HG02571 (cell line): ENCODE results near the gene DCC.

Source experiments
- ATAC-seq: cut with Tn5 transposase; IDR thresholded peaks from one replicate; pipeline ENCODE4 v1.9.1; 2021; ENCODE audit warnings: mild to moderate bottlenecking, moderate library complexity; ENCODE audit not compliant: unreplicated experiment

The DCC gene

DNA sequence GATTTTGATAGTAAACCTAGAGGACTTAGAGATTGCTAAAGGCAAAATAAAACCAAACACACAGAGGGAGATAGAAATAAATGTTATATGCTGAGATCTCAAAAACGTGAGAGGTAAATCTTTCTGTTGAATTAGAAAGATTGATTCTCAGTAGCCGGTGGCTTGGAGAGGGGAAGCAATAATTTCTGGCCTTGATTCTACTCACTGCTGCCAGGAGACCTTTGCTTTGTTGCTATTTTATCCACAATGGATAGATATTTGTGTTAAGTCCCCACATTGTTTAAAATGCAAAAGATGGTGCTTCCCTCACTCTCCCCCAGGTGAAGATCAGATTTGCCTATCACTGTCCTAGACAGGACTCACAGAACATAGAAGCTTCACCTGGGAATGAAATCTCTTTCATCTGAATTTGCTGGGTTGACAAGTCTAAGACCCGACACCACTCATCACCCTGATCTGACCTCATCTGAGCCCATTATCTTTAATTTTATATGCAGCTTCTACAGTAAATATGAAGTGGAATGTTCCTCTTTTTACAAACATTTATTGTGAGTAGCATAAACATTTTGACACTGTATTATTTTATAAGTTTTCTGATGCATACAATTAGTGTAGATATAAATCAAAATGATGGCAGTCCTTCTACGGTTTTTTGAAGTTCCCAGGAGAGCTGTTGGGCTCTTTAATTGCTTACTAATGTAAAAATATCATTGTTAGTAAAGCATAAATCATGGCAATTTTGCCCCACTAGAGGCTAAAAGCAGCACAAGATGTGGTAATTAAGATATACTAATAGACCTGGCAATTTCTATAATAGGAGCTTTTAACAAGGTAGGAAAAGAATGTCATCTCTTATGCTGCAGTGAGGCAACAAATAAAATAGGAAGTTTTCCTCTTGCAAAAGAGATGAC lies 149.7 kb downstream of the DCC start:
- ATAC-seq = no peak

DNA sequence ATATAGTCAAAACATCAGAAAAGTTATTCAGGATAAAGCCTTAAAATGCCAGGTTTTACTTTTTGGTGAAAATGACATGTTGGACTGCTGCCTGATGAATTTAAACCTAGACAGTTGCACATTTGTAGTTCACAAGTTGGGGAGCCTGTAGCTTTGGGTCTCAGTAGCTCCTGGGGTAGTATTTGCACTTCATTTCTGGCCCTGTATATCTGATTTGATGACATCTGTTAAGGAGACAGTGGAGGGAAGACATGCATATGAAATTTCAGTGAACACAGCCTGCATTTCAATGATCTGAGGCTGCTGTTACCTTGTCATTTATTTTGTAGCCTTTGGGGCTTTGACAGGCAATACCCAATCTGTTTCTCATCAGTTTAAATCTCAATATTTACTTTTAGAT lies 156.4 kb downstream of the DCC start:
- ATAC-seq = no peak

DNA sequence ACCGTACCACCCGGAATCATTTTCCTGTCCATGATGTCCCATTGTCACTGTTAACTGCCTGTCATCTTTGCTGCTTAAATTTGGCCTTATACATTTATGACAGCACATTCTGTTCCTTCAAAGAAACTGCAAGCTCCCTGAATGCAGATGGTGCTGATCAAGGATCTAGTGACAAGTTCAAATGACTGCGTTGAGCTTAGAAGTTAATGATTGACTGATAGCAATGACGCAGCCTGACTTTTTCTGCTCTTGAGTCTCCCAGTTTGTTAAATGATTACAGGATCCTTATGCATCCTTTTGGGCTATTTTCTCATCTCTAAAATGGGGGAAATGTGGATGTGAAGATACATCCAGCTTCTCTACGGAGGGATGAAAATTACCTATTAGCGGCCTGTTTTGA lies 159.0 kb downstream of the DCC start:
- ATAC-seq = no peak

DNA sequence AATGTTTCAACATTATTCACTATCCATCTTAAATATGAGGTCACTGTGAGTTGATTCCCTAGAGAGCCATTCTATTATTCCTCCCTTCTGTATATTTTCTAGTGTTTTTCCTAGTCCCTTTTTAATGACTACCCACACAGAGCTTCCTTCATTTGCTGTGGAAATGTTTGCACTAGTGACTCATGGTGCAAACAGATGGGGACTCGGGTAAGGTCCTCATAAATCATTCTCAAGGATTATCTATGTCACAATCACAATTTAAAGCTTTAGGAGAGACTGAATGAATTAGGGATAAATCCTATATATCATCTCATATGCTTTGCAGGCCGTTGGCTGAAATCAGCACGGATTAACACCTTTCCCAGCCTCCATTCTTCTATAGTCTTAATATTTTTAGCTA lies 159.6 kb downstream of the DCC start:
- ATAC-seq = no peak

DNA sequence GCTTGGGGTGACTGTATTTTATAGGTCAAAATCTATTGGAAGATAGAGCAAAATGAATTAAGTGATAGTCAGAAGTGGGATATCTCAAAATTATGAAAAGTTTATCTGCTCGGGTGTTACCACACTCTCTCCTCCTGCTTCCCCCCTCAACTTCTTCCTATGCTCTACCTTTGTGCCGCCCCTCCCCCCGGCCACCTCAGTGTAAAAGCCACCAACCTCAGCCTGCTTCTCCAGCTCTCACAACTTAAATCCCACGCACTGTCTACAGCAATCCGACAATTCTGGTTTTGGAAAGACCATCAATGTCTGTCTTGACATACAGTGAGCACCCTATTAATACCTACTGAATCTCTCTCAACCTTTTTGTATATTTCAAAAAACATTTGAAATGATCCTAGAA lies 164.6 kb downstream of the DCC start:
- ATAC-seq = no peak

DNA sequence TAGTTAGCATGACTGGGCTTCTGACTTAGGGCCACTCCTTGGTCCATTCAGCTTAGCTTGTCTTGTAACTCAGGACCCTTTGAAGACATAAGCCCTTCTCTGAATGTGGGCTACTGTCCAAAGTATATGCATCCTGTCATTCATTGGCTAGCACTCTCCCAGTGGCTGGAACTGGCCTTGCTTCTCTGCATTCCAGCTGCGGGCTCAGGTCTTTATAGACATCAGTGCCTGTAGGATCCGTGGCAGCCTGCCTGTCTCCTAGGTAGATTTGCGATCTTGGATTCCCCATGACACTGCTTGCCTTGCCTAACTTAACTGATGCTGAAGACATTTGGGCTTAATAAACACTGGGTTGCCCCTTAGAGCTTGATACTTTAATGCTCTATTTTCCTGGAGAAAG lies 170.1 kb downstream of the DCC start:
- ATAC-seq = no peak

DNA sequence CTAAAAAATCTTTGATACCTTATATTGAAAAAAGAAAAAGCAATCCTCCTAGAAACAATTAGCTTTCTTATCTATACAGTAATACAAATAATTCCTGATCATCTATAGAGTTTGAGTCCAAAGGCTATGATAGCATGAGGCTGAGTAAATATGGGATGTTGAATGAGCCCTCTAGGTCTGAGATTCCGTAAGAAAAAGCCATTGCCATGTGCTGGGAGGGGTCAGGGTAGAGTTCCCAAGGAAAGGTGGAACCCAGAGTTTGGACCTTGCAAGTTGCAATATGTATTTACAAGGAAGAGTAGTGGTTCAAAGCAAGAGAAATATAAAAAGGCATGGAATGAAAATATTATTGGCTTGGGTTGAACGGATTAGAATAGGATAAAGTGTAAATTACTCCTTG lies 178.1 kb downstream of the DCC start:
- ATAC-seq = no peak

DNA sequence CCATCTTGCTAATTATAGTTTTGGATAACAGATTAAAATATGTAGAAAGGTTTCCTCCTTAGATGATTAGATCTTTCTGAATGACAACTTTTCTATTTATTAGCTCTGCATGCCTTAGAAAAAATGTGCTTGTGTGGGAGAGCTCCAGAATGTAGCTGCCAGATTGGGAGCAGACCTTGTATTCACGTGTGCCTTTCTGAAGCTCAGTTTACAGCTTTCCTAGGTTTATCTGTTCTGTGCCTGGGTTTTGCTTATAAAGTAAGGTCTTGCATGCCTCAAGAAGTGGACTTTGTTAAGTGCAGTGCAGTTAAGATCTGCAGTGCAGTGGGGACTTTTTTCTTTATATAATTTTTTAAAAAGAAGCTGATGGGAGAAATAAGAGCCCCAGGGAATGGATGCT lies 179.0 kb downstream of the DCC start:
- ATAC-seq = no peak

DNA sequence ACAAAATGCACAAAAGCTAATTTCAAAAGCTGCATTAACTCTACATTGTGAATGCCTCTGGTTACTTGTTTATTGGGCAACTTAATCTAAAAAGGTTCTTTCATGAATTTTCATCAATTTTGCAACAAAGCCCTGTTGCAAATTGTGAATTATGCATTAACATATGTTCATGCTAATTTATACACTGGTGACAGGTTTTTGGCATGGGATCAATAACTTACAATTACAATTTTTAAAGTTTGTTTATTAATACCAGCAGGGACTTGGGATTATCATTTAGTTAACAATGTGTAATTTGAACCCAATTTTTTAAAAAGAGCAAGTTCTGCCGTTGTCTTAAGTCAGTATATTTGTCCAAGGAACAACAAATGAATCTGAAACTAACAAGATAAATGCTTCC lies 183.6 kb downstream of the DCC start:
- no peak for ATAC-seq

DNA sequence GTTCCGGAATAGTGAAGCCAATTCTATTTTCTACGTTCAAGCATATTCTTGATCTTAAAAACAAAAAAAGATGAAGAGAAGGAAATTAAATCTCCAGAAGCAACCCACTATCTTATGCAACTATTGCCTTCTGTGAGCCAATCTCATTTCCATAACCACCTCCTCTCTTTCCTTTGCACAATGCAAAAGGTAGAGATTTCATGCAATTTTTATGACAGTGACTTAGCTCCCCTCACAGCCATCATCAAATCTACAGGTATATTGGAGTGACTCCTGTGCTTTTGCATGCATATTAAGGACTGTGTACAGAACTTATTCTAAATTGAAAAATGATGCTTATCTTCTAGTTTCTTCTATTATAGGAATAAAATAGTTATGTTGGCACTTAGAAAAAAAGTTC lies 191.8 kb downstream of the DCC start:
- no peak for ATAC-seq

DNA sequence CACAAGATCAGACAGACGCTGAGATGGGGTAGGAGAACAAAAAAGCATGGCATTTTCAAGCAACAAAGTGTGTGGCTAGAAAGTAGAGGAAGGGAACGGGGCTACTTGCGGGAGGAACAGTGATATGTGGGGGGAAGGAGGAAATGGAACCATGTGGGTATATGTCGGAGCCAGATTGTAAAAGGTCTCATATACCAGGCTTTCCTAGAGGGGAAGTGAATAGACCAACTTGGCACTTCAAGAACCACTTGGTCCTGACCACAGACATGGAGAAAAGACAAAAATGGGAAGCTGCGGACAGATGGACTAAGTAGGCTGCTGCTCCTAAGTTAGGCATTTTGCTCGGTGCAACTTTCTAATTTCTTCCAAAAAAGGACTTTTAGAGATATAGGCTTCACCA lies 196.0 kb downstream of the DCC start:
- no peak for ATAC-seq

DNA sequence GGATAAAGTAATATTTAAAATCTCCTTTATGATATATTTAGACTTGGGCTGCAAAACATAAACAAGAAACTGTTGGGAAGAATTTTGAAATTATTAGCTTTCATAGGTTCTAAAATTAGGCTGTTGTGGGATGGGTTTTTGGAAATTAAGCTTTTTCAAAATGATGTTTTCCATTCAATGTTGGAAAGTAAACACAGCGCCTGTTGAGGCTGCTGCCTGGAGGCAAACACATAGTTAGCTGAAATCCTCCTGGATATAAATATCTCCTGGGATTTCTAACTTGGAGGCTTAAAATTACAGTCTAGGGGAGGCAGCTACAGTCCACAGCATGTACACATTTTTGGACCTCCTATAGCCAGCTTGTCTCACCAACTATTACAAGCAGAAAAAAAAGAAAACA lies 197.3 kb downstream of the DCC start:
- ATAC-seq = no peak

DNA sequence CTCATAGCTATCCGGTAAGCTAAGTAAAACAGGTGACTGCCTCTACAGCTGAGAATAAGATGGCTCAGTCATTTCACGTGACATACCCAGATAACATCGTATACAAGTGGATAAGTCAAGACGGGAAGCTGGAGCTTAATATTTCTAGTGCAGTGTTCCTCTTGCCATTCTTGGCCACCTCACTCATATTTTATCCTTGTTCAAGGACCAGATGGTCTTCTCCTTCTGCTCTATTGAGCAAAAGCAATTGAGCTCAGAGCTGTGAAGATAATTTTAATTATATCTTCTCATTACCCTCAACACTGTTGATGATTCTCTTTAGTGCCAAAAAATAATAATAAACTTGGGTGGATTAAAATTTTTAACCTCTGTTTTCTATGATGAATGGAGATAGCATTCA lies 201.1 kb downstream of the DCC start:
- ATAC-seq = no peak

DNA sequence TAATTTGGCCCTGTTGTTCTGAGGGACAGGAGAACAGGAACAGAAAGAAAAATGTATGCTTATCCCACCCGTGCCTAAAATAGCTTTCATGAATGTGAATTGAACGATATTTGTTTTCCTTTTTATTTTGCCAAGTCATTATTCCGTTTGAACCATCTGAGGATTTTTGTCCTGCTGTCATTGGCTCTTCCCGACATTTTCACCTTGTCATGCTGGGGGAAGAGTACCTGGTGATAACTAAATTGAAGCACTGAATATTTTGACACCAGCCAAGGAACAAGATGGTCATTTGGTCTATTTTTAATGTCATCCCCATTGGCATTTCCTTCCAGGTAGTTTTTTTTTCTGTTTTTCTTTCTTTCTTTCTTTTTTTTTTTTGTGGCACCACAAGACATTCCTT lies 204.1 kb downstream of the DCC start:
- no peak for ATAC-seq

DNA sequence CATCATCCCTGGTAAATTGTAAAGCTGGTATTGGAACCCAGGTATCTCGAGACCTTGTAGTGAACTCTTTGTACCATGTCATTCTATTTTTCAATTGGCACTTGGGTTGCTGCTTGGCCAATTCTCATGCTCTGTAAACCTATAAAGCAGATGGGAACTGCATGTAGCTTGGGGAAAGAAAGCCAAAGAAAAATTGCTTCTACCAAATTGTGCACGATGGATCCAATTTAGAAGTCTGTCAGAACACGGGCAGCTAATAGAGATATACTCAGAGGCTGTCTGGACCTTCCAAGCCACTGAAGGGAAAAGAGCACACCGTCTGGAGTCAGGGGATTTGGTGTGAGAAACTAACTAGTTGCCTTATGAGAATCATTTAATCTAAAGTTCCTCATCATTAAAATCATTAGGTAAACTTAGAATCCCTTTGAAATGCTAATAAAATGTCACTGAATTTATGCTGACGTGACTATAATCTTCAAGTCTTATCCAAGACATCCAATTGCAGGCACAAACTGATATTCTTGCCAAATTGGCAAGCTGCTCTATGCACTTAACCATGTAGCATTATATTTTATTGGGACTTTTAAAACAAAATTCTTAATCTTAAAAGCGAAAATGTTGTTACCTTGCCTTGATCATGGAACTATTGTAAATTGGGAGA lies 206.8 kb downstream of the DCC start:
- ATAC-seq = no peak

DNA sequence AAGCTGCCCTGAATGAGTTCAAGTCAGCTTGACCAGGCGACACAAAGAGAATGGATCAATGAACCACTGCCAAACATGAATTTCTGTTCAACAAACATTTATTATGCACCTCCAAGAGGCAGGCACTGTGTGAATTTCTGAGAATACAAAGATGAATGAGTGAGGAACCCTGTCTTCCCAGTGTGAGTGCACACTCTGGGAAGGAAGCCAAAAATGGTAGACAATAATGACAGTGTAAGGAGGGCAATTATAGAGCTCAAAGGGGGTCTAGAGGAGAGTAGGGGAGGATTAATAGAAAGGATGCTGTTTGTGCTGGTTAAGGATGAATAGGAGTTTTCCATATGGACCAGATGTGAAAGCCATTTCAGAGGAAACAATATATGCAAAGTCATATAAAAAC lies 213.4 kb downstream of the DCC start:
- ATAC-seq = no peak

DNA sequence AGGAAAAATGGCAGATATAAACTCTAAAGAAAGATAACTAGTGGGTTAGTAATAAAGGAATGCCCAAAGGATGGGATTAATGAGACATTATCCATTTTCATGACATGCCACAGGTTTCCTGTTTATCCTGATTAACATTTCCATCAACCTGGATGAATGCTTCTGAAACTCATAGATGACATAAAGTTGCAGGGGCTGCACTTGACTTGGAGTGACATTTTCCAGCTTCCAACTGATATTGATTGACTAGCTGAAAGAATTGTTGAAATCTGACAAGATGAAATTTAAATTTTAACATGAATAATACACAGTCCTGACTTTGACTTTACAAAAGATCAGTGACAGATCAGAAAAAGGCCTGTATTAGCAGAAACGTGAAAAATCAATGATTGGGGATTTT lies 214.2 kb downstream of the DCC start:
- ATAC-seq = no peak

DNA sequence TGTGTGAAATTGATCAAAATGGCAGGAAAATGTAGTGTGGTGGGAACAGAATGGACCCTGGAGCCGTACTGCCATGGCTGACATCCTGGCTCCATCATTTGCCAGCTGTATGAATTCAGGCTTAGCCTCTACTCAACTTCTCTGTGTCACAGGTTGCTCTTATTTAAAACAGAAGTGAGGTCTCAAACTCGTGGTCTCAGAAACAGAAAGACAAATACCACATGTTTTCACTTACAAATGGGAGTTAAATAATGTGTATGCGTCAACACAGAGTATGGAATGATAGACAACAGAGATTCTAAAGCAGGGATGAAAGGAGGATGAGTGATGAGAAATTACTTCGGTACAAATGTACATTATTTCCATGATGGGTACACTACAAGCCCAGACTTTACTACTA lies 227.4 kb downstream of the DCC start:
- ATAC-seq = no peak

DNA sequence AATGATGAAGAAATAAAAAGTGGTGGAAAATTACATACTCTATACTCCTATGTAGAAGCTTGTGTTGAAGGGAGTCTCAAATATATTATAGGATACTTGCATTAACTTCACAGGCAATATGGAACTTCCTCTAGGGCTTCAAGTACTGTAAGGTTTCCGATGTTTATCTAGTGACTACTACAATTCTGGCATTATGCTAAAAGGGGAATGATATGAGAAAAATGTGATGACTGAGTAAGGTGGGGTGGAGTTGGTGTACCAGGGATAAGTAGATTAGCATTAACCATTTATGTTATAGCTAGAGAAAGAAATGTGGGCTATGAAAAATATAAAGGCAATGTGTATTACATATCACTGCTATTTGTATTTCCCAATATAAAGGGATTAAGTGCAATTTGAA lies 229.5 kb downstream of the DCC start:
- no peak for ATAC-seq

DNA sequence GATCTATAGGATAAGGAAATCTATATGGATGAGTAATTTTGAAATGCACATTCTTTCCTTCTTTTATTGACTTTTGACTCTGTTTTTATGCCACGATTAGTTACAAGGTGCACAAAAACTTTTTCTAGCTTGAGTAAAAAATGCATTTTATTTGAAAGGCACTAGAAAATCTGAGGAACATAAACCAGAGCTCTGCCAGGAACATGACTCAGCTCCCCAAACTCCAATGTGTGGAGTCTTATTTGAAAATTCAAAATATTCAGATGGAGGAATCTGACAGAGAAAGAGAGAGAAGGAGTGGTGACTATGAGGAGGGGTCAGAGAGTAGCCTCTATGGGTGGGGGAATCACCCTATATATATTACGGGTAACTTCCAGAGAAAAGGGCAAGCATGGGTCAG lies 231.0 kb downstream of the DCC start:
- ATAC-seq = no peak

DNA sequence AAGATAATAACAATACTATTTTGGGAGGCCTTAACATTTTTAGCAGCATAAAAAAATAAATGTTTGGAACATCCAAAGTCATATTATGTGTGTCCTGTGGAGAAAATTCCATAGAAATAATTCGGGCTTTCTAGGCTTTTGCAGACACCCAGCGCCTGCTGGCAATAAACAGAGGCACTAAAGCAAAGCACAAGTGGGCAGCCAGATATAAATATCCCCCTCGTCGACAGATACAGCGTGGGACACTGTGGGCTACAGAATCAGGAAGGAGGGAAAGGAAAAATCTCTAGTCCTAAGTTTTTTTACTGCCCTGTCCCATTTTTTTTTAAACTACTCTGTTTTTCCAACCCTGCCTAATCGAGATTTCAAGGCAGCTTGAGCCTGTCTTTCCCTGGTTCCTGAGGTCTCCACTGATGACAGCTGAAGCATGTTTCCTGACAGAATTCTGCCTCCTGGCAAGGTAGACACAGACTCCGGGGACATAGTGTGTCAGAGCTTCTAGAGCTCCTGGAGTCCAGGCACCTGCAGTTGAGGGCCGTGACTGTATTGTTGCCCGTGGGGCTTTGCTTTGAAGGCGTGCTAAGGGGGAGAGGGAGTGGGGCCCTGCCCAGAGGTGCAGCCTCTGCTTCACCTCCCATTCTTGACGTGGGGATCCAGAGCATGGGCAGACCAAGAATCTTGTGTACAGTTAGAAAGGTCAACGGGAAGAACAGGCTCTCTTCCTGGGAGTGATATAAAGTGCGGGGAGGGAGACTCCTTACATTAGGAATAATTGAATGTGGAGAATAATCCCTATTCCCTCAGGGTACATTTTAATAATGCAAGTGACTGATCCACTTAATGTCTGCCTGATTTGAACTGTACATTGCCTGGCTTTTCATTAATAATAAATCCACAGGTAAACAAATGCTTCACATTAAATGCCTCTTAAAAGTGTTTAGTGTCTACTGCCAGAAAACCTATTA lies 232.3 kb downstream of the DCC start:
- ATAC-seq = no peak
